VCaP (cell line): ENCODE measurements around the gene CTIF.

Experiments used
- H3K27ac ChIP-seq: fragments of 450-650 bp; 2 replicates; pipeline ENCODE4 v1.5.1; 2017
- TF ChIP-seq, protein P1 (sequence below): fragments of 450-650 bp; conservative IDR thresholded peaks from 2 replicates; pipeline ENCODE4 v1.5.1; 2017; ENCODE audit warnings: mild to moderate bottlenecking, moderate library complexity

Gene CTIF

DNA sequence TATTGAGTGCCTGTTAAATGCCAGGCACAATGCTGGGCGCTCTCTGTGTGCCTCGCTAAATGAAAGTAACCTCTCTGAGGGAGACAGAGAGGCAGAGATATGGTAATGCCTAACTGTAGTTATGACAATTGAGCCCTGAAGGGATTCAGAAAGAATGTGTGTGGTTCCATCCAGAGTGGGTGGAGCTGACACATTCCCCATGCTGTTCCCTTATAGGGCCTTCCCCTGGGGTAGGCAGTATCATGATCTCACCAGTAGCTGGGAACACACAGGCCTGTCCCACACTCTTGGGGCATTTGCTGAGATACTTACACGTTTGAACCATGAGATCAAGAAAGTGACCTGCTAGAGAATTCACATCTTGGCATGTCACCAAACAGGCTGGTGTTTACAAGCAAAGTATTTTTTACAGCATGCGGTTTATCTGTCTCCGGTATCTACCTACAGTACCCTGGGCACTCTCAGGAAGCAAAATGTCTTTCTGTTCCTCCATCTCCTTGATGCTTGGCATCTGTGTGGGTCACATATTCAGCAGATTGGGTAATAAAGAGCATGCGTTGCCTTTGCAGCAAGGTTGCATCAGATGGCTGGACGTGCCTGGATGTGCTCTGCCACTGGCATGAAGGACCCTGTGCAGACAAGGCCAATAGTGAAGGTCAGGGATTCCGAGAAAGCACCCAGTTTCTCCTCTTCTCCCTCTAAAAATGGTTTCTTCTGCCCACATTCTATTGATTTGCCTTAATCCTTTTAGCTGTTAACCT, 9.4 kb downstream of the CTIF start:
- peak overlapping the region; percentile 47 for H3K27ac ChIP-seq
- TF ChIP-seq, protein P1, sequence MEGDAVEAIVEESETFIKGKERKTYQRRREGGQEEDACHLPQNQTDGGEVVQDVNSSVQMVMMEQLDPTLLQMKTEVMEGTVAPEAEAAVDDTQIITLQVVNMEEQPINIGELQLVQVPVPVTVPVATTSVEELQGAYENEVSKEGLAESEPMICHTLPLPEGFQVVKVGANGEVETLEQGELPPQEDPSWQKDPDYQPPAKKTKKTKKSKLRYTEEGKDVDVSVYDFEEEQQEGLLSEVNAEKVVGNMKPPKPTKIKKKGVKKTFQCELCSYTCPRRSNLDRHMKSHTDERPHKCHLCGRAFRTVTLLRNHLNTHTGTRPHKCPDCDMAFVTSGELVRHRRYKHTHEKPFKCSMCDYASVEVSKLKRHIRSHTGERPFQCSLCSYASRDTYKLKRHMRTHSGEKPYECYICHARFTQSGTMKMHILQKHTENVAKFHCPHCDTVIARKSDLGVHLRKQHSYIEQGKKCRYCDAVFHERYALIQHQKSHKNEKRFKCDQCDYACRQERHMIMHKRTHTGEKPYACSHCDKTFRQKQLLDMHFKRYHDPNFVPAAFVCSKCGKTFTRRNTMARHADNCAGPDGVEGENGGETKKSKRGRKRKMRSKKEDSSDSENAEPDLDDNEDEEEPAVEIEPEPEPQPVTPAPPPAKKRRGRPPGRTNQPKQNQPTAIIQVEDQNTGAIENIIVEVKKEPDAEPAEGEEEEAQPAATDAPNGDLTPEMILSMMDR = no peak

DNA sequence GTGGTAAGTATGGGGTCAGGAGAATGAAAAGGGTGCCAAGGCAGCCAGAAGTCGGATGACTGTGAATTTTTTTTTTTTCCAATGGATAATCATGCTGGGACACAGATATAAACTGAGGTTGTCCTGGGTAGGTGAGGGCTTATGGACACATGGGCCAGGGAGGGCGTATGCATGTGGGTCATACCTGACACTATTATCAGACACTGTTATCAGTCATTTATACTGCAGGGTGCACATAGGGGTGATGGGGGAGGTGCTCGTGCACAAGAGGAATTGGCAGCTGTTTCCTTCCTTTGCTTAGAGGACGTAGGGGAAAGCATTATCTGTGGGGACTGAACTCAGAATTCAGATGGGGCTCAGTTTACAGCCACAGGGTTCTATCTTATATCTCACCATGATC, 10.1 kb downstream of the CTIF start:
- H3K27ac ChIP-seq = peak overlapping the region; percentile 47

DNA sequence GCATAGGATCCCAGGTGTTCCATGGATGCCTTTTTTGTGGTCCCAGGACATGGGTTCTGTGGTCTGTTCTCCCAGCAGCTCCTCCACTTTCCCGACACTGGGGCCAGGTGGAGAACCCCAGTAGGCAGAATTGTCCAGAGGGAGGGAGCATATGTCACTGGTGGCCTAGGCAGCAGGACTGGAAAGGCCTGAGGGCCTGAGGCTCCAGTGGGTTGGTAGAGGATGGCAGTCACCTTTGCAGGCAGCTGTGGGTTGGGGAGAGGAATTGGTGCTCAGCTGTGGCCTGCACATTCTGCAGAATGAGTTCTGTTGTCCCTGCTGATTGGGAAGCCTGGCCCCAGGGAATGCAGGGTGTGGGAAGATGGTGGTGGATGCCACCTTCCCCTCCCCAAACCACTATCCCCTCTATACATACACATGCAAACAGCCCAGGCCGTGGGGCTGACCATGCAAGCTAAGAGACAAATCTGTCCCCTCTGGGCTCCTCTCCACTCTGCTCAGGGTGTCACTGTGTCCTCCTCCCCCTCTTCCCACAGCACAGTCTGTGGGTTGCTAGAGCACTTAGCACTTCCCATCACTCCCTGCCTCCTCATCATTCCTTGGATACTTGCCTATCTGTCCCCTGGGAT, 11.4 kb downstream of the CTIF start:
- H3K27ac ChIP-seq = no peak overlapping the region
- TF ChIP-seq, protein P1 = no peak

More for the DNA sequence above, 10.1 kb downstream of the CTIF start:
- TF ChIP-seq, protein P1 = no peak

DNA sequence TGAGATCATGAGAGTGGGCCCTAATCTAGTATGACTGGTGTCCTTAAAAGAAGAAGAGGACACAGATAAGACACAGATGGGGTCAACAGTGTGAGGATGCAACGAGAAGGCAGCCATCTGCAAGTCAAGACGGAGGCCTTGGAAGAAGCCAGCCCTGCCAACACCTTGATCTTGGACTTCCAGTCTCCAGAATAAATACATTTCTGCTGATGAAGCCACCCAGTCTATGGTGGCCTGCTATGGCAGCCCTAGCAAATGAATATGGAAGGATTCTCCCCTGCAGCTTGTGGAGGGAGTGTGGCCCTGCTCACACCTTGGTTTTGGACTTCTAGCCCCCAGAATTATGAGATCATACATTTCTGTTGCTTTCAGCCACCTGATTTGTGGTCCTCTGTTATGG, 12.3 kb downstream of the CTIF start:
- TF ChIP-seq, protein P1 = no peak
- H3K27ac ChIP-seq = no peak overlapping the region

DNA sequence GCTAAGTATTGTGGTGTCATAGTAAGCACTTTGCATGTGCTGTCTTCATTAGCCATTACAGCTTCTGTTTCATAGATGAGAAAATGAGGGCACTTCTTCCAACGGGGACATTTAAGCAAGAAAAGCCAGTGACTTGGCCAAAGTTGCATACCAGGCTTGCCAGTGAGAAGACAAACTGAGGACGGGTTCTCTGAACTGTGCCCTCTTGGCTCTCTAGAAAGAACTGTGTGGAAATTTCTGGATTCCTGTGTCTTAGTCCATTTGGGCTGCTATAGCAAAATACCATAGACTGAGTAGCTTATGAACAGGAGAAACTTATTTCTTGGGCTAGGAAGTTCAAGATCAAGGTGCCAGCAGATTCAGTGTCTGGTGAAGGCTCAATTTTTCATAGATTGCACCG, 13.3 kb downstream of the CTIF start:
- H3K27ac ChIP-seq = no peak overlapping the region
- TF ChIP-seq, protein P1 = no peak

DNA sequence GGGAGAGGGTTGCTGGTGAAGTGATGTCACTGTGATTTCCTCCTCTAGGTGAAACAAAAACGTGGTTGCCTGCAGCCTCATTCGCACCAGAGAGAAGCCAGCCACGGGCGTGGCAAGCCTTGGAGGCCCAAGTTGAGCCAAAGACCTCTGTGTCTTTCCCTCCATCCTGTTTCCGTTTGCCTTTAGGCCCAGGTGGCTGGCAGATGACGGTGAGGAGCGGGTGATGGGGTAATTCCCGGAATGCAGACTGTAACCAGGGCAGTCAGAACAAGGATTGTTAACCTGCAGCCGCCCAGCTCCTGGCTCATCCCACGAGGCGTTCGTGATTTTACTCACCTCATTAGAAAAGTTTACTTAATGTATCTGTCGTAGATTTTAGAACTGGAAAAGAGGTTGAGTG, 14.4 kb downstream of the CTIF start:
- H3K27ac ChIP-seq = no peak overlapping the region
- TF ChIP-seq, protein P1 = no peak

DNA sequence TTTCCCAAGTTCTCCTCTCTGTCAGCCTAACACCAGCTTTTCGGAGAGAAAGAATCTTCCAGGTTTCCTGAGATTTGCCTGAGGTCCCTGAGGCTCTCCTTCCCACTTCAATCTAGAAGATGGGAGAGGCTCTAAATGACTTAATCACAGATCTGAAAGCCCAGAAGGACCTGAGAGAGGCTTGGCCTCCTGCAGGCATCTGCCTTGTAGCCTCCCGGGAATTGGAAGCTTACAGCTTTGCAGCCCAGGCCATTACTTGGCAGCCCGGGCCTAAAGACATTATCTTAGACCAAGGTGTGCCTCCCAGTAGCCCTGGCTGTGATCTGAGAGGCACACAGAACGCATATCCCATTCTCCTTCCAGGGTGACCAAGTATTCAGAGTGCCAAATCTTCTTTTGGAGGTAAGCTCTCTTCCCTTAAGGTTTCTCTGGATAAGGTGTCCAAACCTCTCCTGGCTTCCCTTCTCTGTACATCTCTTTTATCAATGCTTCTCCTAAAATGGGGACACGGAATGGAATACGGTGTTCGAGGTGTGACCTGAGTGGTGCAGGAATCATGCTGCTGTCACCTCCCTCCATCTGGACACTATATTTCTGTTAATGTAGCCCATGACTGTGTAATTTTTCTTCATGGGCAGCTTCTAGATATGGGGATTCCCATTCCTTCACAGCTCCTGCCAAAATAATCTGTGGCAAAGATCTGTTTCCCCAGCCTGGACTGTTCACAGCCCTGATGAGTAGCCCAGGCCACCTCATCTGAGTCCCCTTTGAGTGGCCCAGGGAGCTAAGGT, 16.0 kb downstream of the CTIF start:
- no peak overlapping the region for H3K27ac ChIP-seq
- TF ChIP-seq, protein P1 = no peak
